IPS DF 6.9 (cell line): ENCODE measurements around the gene ANTXR2.

Source experiments
- DNase-seq: peaks from one replicate; pipeline ENCODE4 v3.0.0-alpha.2; 2013; ENCODE audit warnings: low read depth, low spot score
- H3K27ac ChIP-seq: one replicate; pipeline ENCODE4 v1.5.1; 2013; ENCODE audit warnings: low read length, control low read depth
- H3K27me3 ChIP-seq: 2 replicates; pipeline ENCODE4 v1.6.1; 2013; ENCODE audit warnings: mild to moderate bottlenecking, low read length; ENCODE audit not compliant: control insufficient read depth, insufficient read depth
- H3K36me3 ChIP-seq: 2 replicates; pipeline ENCODE4 v1.6.1; 2013; ENCODE audit warnings: low read length; ENCODE audit not compliant: control insufficient read depth, insufficient read depth
- H3K4me1 ChIP-seq: 2 replicates; pipeline ENCODE4 v1.6.1; 2013; ENCODE audit warnings: low read length; ENCODE audit not compliant: control insufficient read depth, insufficient read depth
- H3K4me3 ChIP-seq: 2 replicates; pipeline ENCODE4 v1.5.1; 2013; ENCODE audit warnings: mild to moderate bottlenecking, low read length
- H3K9me3 ChIP-seq: 2 replicates; pipeline ENCODE4 v1.6.1; 2013; ENCODE audit warnings: low read length, inconsistent platforms; ENCODE audit not compliant: control insufficient read depth, insufficient read depth
- WGBS: extraction: QIAGEN DNeasy Blood & Tissue Kit; methylation state at CpG from one replicate; pipeline ENCODE4 v1.1.7; 2013; ENCODE audit warnings: mixed read lengths, missing lambda C conversion rate; ENCODE audit not compliant: insufficient read length, insufficient coverage; 5-methylcytosine and 5-hydroxymethylcytosine counted together

ANTXR2 gene

GRCh38 chr4:80092847-80093246 is 19.8 kb upstream of the ANTXR2 start:
- no peak overlapping the region for H3K27ac ChIP-seq
- no peak for DNase-seq
- H3K27me3 ChIP-seq = no peaks in the 10 kb centered on the region
- no peaks in the 10 kb centered on the region for H3K4me1 ChIP-seq
- no peak overlapping the region for H3K4me3 ChIP-seq
- H3K9me3 ChIP-seq = no peaks in the 10 kb centered on the region
- WGBS = no CpG with 5 or more reads among the region's 1 CpG
- H3K36me3 ChIP-seq = no peaks in the 10 kb centered on the region

DNA sequence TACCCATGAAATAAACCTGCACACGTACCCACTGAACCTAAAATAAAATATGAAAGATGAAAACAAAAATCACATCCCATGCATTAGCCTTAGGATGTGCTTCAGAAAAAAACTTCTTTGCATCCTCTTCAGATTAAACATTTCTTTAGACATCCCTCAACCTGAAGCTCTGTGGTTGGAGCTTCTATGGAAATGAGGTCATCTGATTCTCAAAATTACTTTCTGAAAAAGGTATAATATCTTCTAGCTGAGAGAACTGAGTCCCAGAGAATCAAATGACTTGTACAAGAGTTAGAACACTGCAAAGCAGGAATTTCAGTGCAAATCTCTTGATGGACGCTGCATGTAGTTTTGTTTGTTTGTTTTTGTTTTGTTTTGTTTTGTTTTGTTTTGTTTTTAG is 19.1 kb upstream of the ANTXR2 start:
- Histone ChIP-seq H3K27me3 (no peaks in the 10 kb centered on the region), H3K4me3 (no peak overlapping the region), H3K36me3 (no peaks in the 10 kb centered on the region), H3K27ac (no peak overlapping the region), H3K4me1 (no peaks in the 10 kb centered on the region), H3K9me3 (no peaks in the 10 kb centered on the region)
- DNase-seq = no peak
- WGBS = no CpG with 5 or more reads among the region's 2 CpGs

DNA sequence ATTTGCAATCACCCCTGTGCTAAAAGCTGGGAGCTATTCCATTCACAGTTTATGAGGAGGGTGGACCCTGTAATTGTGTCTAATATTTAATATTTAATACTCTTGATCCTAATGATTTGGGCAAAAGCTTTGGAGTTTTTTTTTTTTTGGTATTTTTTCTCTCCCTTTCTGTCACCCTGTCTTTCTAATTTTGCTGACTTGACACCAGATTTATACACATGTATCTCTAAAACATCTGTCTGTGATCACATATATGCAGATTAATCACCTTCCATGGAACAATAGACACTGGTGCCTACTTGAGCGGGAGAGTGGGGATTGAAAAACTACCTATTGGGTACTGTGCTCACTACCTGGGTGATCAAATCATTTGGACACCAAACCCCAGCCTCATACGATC is 18.7 kb upstream of the ANTXR2 start:
- WGBS = no CpG with 5 or more reads among the region's 2 CpGs
- H3K27ac ChIP-seq = no peak overlapping the region
- H3K27me3 ChIP-seq = no peaks in the 10 kb centered on the region
- H3K4me1 ChIP-seq = no peaks in the 10 kb centered on the region
- no peaks in the 10 kb centered on the region for H3K36me3 ChIP-seq
- no peak overlapping the region for H3K4me3 ChIP-seq
- no peak for DNase-seq
- H3K9me3 ChIP-seq = no peaks in the 10 kb centered on the region

DNA sequence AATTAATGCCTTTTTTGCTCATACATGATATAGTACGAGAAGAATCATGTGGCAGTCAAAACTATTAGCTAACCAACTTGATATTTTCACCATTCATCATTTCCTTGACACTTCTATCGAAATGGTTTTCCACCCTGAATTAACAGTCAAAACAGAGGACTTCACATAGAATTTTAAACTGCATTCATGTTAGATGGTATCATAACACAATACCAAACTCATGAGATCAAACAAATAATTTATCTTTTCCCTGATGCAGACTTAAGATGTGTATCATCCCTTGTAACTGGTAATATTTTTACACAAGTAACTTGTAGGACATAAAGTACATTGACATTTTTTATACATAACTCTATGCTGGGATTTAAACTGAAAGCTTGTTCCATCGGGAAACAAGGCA is 18.2 kb upstream of the ANTXR2 start:
- no peak for DNase-seq
- Histone ChIP-seq H3K9me3 (no peaks in the 10 kb centered on the region), H3K36me3 (no peaks in the 10 kb centered on the region), H3K27me3 (no peaks in the 10 kb centered on the region), H3K27ac (no peak overlapping the region), H3K4me1 (no peaks in the 10 kb centered on the region), H3K4me3 (no peak overlapping the region)
- no CpG with 5 or more reads among the region's 3 CpGs for WGBS

DNA sequence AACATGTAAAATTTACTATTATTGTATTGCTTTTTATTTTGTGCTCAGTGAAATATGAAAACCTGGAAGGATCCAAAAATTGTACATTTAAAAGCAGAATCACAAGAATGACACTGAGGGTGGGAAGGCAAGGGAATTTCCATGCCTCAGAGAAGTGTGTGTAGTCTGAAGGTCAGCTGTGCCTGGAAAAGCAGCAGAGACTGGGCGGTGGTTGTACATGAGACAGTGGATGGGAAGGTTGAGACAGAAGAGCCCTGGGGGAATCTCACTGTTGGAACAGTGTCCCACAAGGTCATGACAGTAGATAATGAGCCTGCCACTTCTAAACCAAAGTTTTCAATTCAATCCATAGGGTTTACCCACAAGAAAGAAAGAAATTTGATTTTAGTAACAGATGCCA is 17.1 kb upstream of the ANTXR2 start:
- H3K36me3 ChIP-seq = no peaks in the 10 kb centered on the region
- DNase-seq = no peak
- no peak overlapping the region for H3K27ac ChIP-seq
- H3K4me1 ChIP-seq = no peaks in the 10 kb centered on the region
- no peaks in the 10 kb centered on the region for H3K9me3 ChIP-seq
- H3K4me3 ChIP-seq = no peak overlapping the region
- H3K27me3 ChIP-seq = no peaks in the 10 kb centered on the region
- no CpG with 5 or more reads among the region's 1 CpG for WGBS

GRCh38 chr4:80088471-80088870 is 15.4 kb upstream of the ANTXR2 start:
- no peak for DNase-seq
- Histone ChIP-seq H3K4me1 (no peaks in the 10 kb centered on the region), H3K4me3 (no peak overlapping the region), H3K36me3 (no peaks in the 10 kb centered on the region), H3K27me3 (no peaks in the 10 kb centered on the region), H3K9me3 (no peaks in the 10 kb centered on the region), H3K27ac (no peak overlapping the region)
- no CpG with 5 or more reads among the region's 1 CpG for WGBS

DNA sequence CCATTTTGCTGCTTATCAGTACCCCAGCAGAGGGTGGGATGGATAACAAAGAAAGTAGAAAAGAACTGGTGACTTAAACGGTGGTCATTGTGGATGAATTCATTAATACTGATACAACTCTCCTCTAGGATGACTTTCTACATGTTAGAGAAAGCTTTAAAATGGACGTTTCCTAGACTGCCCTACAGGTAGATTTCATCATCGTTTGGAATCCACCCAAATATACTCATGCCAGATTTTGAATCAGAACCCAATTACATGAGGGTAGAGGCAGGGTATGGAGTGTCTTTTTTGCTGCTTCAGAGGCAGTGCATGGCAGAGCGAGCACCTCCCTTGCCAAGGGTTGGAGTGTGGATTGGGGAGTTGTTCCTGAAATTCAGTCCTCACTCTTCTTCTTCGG is 13.3 kb upstream of the ANTXR2 start:
- no CpG with 5 or more reads among the region's 5 CpGs for WGBS
- H3K4me3 ChIP-seq = no peak overlapping the region
- H3K27ac ChIP-seq = no peak overlapping the region
- H3K27me3 ChIP-seq = no peaks in the 10 kb centered on the region
- H3K9me3 ChIP-seq = no peaks in the 10 kb centered on the region
- no peaks in the 10 kb centered on the region for H3K4me1 ChIP-seq
- H3K36me3 ChIP-seq = no peaks in the 10 kb centered on the region
- no peak for DNase-seq

DNA sequence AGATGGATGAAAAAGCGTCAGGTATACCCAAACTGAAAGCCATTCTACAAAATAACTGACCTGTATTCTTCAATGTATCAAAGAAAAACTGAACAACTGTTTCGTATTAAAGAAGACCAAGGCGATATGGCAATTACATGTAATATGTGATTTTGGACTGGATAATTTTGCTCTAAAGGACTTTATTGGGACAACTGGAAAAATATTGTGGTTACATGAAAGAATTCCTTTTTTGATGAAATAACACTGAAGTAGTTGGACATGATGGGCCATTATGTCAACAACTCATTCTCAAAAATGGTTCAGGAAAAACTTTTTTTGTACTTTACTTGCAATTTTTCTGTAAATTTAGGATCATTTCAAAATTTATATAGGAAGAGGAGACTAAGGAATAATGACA is 12.1 kb upstream of the ANTXR2 start:
- no peaks in the 10 kb centered on the region for H3K9me3 ChIP-seq
- no CpG with 5 or more reads among the region's 3 CpGs for WGBS
- no peaks in the 10 kb centered on the region for H3K27me3 ChIP-seq
- H3K4me3 ChIP-seq = no peak overlapping the region
- DNase-seq = no peak
- no peaks in the 10 kb centered on the region for H3K36me3 ChIP-seq
- H3K27ac ChIP-seq = no peak overlapping the region
- H3K4me1 ChIP-seq = no peaks in the 10 kb centered on the region

DNA sequence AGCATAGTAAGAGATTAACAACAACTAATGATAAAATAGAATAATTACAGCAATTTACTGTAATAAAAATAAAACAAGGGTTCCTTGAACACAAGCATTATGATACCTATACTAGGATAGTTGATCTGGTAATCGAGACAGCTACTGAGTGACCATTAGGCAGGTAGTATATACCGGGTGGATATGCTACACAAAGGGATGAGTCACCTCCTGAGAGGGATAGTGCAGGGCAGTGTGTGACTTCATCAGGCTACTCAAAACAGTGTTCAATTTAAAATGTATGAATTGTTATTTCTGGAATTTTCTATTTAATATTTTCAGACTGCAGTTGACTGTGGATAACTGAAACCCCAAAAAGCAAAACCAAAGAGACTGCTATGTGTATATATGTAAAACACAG is 9.7 kb upstream of the ANTXR2 start:
- WGBS = no CpG with 5 or more reads among the region's 2 CpGs
- no peak overlapping the region for H3K4me3 ChIP-seq
- no peaks in the 10 kb centered on the region for H3K27me3 ChIP-seq
- H3K4me1 ChIP-seq = no peaks in the 10 kb centered on the region
- no peak for DNase-seq
- no peak overlapping the region for H3K27ac ChIP-seq
- H3K9me3 ChIP-seq = no peaks in the 10 kb centered on the region
- H3K36me3 ChIP-seq = no peaks in the 10 kb centered on the region

- H3K27ac ChIP-seq = no peak overlapping the region
- no CpG with 5 or more reads among the region's 4 CpGs for WGBS
- no peaks in the 10 kb centered on the region for H3K36me3 ChIP-seq
- no peak overlapping the region for H3K4me3 ChIP-seq
- no peak for DNase-seq
- no peaks in the 10 kb centered on the region for H3K27me3 ChIP-seq
- H3K9me3 ChIP-seq = no peaks in the 10 kb centered on the region
- no peaks in the 10 kb centered on the region for H3K4me1 ChIP-seq
These were observed 8.5 kb upstream of the ANTXR2 start for GRCh38 chr4:80081566-80081965.

DNA sequence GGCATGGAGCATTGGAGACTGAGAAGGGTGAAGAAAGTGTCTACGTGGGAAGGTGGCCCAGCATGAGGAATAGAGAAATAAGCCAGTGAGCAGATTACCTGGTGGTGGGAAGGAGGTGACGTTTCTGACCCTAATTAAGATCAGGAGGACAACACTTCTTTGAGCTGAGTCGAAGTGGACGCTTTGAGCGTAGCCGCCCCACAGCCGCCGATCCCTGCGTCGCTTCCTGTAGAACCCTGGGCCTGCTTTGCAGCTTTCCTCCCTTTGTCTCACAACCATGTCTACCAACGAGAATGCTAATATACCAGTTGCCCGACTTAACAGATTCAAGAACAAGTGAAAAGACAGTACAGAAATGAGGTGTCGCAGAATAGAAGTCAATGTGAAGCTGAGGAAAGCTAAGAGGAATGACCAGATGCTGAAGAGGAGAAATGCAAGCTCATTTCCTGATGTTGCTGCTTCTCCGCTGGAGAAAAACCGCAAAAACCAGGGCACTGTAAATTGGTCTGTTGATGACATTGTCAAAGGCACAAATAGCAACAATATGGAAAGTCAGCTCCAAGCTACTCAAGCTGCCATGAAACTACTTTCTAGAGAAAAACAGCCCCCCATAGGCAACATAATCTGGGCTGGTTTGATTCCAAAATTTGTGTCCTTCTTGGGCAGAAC is 6.4 kb upstream of the ANTXR2 start:
- Histone ChIP-seq H3K4me3 (no peak overlapping the region), H3K27me3 (no peaks in the 10 kb centered on the region), H3K27ac (no peak overlapping the region), H3K9me3 (no peaks in the 10 kb centered on the region), H3K4me1 (no peaks in the 10 kb centered on the region), H3K36me3 (no peaks in the 10 kb centered on the region)
- DNase-seq = no peak
- WGBS = no CpG with 5 or more reads among the region's 15 CpGs
